Stimulated activated CD4-positive, alpha-beta T cell treated with anti-CD3 and anti-CD28 coated beads, Interleukin-4, amount 100 ng/mL, for 4 hours (primary cell): Measurements from ENCODE around the gene C14orf132.

Source experiments
- DNase-seq, 2 experiments: peaks; one replicate each; pipeline ENCODE4 v3.0.0-alpha.2; 2020

C14orf132 gene

GRCh38 chr14:96102081-96102856 is 63.1 kb downstream of the C14orf132 start:
- DNase-seq: no peak

GRCh38 chr14:96103075-96103474 is 63.9 kb downstream of the C14orf132 start:
- DNase-seq: no peak

GRCh38 chr14:96103560-96104460 is 64.6 kb downstream of the C14orf132 start:
- DNase-seq: no peak

DNA sequence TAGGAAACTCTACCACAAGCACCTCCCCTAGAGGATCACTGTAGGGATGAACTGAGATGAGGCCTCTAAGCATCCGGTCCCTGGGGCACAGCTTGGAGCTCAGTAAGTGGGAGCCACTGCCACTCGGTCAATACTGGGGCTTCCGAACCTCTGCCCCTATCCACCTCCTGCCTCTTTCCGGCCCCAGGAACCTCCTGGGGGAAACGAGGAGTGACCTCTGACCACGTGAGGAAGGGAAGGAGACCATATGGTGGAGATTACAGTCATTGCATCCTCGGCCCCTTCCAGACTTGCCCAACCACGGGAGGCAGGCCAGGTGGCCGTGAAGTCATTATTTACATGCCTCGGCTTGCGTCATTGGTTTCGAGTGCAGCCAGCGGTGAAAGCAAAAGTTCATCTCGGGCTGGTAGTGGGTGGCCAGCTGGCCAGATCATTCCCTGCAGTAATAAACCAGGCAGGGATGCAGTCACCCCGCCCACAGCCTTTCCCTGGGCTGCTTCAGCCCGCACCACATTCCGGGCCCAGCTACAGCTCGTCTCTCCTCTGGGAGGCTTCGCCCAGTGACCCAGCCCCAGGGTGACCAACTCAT is 65.4 kb downstream of the C14orf132 start:
- no peak for DNase-seq

- DNase-seq: no peak
Observed at GRCh38 chr14:96105089-96105925, 66.1 kb downstream of the C14orf132 start.

DNA sequence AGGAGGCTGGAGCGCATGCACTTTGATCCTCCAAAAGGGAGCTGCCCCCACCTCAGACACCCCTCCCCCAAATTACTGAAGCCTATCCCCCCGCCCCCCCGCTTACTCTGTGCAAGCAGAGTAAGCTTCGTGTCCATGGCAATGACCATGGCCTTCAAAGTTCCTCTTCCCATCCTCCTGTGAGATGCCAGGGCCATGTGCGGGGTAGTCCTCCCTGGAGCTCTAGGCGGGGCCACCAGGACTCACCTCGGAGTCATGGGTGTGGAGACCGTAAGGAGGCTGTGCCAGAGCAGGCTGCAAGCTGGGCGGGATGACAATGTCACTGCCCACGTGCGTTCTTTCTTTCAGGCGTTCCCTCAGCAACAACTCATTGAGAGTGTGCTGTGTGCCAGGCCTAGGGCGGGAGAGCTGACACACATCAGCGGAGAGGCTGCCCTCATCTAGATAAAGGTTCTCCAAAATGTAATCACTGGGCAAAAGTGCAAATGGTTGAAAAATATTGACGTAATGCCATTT is 66.8 kb downstream of the C14orf132 start:
- no peak for DNase-seq

GRCh38 chr14:96106891-96107290 is 67.7 kb downstream of the C14orf132 start:
- DNase-seq: no peak

GRCh38 chr14:96108061-96108795 is 69.1 kb downstream of the C14orf132 start:
- DNase-seq: no peak

- DNase-seq: no peak
Observed at GRCh38 chr14:96108911-96109310, 69.7 kb downstream of the C14orf132 start.

DNA sequence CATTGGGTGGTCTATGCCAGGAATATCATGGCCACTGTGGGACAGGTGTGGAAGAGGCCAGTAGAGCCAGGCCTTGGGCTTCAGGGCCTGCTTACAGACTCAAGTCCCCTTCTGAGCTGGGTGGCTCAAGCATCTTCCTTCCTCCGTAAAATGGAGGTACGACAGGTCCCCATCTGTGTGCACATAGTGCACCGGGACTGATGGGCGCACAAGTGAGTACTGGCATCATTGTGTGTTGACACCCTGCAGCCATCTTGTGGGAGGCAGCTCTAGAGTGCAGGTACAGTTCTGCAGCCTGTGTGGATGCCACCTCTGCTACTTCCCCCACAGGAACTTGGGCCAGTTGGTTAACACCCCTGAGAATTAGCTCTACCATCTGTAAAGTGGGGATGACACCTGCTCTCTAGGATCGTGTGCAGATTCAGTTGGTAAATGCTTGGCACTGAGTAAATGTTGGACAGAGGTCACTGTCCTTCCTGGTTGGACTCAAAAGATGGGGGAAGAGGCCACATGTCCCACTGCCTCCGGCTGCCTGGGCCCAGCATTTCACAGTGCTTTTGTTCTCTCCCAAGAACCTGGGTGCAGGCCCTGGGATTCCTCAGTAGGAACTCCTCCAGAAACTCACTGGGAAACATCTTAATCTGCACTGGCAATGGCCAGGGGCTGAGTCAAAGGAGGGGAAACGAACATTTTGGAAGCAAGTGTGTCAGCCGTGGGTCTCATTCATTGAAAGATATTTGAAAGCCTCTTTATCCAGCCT is 70.6 kb downstream of the C14orf132 start:
- DNase-seq: no peak

- no peak for DNase-seq
Observed at GRCh38 chr14:96112032-96112431, 72.9 kb downstream of the C14orf132 start.

DNA sequence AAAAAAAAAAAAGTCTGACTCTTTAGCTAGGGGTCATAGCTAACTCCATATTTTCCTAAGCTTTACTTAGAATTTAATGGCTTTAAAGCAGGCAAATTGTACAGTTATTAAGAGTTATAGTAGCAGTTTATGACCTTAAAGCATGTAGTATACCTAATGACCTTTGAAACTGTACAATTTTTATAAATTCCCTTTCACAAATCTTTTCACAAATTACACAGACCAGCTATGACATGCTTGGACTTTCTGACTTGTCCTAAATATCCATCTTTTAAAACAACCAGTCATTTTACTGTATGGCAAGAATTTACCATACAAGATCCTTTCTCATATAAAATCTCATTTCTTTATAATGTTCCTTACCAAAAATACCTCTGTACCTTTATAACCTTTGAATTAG is 74.8 kb downstream of the C14orf132 start:
- no peak for DNase-seq

DNA sequence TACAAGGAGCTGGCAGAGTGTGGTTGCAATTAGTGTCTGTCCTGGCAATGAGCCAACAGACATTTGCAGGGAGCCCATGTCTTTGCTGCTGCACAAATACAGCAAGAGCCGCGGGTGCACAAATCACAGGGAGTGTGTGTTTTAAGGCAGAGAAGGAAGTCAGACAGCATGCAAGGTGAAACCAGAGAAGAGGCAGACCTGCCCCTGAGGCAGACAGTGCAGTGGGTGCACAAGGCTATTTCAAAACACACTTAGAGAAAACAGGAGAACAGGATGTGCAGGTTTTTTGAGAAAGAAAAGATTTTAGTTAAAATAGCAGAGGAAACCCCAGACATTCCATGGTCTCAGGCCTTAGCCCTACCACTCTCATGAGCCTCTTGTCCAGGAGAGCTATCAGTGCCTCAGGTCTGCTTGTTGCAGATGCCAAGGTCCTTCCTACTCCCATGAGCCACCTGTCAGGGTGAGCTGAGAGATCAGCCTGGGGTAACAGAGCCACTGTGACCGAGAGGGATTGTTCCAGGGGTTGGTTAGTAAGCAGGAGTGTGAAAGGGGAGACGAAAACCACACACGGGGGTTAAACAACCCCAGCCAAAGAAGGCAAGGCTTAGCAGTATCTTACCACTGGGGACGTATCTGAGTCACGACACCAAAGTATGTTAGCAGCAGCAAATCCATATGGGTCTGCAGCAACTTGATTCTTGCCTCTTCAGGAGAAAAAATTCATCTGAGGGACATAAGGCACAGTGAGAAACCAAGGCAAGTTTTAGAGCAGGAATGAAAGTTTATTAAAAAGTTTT is 78.1 kb downstream of the C14orf132 start:
- DNase-seq: no peak

GRCh38 chr14:96117960-96118359 is 78.8 kb downstream of the C14orf132 start:
- DNase-seq: no peak

- DNase-seq: no peak
Observed at GRCh38 chr14:96118391-96118790, 79.2 kb downstream of the C14orf132 start.

- DNase-seq: no peak
Observed at GRCh38 chr14:96119947-96120346, 80.8 kb downstream of the C14orf132 start.

DNA sequence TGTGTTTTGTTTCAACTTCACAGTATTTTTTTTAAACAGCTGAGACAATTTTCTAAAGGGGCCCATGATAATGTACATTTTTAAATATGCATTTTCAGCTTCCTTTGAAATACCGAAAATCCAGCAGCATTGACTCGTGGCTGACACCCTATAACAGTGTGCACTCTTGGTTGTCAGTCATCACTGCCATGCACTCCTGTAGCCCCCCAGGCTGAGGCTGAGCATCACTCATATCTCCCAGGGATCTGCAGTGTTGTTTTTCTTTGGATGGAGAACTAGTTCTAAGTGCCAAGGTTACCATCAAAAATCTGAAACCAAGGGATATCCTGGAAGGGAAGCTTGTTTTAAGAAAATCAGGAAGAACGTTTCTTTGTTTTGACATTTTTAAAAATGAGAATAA is 81.2 kb downstream of the C14orf132 start:
- no peak for DNase-seq

DNA sequence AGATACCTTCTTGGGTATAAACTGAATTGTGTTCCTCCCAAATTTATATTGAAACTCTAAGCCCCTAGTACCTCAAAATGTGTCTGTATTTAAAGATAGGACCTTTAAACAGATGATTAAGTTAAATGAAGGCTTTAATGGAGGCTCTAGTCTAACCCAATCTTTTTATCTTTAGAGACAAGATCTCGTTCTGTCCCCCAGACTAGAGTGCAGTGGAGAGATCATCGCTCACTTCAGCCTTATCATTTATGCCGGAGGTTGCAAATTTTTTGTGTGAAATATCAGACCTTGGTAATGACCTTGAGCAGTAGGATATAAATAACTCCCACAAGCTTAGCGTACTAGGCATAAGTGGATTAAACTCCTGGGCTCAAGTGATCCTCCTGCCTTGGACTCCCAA is 81.8 kb downstream of the C14orf132 start:
- no peak for DNase-seq

- no peak for DNase-seq
Observed at GRCh38 chr14:96121660-96122395, 82.7 kb downstream of the C14orf132 start.
